HL-60 (cell line): Measurements from ENCODE around the gene S100A13.

Experiments
- TF ChIP-seq, protein P1 (sequence below): IDR thresholded peaks from 2 replicates; pipeline ENCODE4 v1.6.1; 2012; ENCODE audit warnings: low read depth; ENCODE audit not compliant: insufficient replicate concordance
- TF ChIP-seq, protein P2 (sequence below): IDR thresholded peaks from one replicate; pipeline ENCODE4 v1.5.1; 2011; ENCODE audit warnings: low read length, control low read depth, inconsistent platforms; ENCODE audit not compliant: insufficient read depth

DNA sequence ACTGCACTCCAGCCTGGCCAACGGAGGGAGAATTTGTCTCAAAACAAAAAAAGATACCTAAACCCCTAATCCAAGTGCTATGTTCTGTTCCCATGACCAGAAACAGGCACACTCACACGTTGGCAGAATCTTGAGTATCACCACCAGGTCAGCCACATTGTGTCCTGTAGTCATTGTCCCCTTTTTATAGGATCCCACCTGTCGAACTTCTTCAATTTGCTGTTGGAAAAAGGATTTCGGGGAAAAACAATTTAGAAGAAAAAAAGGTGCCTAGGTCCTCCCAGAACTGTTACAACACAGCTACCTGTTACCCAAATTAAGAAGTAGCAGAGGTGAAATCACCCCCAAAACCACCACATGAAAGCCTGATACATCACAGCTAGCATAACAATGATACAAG is 40.1 kb upstream of the S100A13 start:
- TF ChIP-seq, protein P1, sequence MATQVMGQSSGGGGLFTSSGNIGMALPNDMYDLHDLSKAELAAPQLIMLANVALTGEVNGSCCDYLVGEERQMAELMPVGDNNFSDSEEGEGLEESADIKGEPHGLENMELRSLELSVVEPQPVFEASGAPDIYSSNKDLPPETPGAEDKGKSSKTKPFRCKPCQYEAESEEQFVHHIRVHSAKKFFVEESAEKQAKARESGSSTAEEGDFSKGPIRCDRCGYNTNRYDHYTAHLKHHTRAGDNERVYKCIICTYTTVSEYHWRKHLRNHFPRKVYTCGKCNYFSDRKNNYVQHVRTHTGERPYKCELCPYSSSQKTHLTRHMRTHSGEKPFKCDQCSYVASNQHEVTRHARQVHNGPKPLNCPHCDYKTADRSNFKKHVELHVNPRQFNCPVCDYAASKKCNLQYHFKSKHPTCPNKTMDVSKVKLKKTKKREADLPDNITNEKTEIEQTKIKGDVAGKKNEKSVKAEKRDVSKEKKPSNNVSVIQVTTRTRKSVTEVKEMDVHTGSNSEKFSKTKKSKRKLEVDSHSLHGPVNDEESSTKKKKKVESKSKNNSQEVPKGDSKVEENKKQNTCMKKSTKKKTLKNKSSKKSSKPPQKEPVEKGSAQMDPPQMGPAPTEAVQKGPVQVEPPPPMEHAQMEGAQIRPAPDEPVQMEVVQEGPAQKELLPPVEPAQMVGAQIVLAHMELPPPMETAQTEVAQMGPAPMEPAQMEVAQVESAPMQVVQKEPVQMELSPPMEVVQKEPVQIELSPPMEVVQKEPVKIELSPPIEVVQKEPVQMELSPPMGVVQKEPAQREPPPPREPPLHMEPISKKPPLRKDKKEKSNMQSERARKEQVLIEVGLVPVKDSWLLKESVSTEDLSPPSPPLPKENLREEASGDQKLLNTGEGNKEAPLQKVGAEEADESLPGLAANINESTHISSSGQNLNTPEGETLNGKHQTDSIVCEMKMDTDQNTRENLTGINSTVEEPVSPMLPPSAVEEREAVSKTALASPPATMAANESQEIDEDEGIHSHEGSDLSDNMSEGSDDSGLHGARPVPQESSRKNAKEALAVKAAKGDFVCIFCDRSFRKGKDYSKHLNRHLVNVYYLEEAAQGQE = no peak
- TF ChIP-seq, protein P2, sequence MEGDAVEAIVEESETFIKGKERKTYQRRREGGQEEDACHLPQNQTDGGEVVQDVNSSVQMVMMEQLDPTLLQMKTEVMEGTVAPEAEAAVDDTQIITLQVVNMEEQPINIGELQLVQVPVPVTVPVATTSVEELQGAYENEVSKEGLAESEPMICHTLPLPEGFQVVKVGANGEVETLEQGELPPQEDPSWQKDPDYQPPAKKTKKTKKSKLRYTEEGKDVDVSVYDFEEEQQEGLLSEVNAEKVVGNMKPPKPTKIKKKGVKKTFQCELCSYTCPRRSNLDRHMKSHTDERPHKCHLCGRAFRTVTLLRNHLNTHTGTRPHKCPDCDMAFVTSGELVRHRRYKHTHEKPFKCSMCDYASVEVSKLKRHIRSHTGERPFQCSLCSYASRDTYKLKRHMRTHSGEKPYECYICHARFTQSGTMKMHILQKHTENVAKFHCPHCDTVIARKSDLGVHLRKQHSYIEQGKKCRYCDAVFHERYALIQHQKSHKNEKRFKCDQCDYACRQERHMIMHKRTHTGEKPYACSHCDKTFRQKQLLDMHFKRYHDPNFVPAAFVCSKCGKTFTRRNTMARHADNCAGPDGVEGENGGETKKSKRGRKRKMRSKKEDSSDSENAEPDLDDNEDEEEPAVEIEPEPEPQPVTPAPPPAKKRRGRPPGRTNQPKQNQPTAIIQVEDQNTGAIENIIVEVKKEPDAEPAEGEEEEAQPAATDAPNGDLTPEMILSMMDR = no peak
